HG03439 (cell line): ENCODE measurements around the gene SPATA32.
"Not testable (repeated sequence)": the region's sequence is repeated elsewhere in the genome, so short reads cannot be mapped to it uniquely, and the experiment has no call there.

Source experiments
- ATAC-seq: cut with Tn5 transposase; IDR thresholded peaks from one replicate; pipeline ENCODE4 v1.9.1; 2021; ENCODE audit warnings: mild to moderate bottlenecking, moderate library complexity; ENCODE audit not compliant: unreplicated experiment

The SPATA32 gene

GRCh38 chr17:45273551-45273957 is 11.7 kb upstream of the SPATA32 start:
- no peak for ATAC-seq

DNA sequence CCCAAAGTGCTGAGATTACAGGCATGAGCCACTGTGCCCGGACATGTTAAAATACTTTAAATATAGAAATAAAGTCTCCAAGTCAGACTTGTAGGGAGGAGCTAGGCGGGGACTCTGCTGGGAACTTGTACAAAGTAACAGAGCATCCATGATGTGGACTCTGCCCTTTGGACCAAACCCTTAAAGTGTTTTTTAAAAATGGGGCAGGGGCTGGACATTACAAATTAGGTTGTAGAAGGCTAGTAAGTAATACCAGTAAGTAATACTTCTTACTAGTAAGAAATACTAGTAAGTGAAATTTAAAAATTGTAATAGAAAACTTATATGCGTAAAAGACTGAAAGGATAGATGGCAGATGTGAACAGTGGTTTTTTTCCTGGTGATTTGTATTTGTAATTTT is 9.7 kb upstream of the SPATA32 start:
- no peak for ATAC-seq

GRCh38 chr17:45270828-45271418 is 9.0 kb upstream of the SPATA32 start:
- no peak for ATAC-seq

GRCh38 chr17:45269912-45270311 is 8.0 kb upstream of the SPATA32 start:
- ATAC-seq: no peak

- no peak for ATAC-seq
Measured at GRCh38 chr17:45267436-45268055, 5.7 kb upstream of the SPATA32 start.

GRCh38 chr17:45266372-45266926 is 4.6 kb upstream of the SPATA32 start:
- no peak for ATAC-seq

DNA sequence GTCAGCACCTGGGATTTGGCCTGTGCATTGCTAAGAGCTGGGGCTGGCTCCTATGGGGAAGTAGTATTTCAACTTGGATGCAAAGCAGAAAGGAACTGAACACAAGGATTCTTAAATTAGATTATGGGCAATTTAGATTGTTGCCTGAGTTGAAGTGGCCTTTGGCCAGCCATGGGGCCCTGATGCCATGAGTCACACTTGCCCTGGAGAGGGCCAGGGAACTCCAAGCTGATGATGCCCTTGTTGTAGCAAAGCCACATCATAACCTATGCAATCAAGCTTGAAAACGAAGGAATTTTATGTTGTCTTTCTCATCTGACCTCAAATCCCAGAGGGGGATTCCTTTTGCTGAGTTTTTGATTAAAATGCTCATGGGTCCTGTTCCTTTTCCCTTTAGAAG is 3.9 kb upstream of the SPATA32 start:
- ATAC-seq: no peak

- ATAC-seq: no peak
Measured at GRCh38 chr17:45264988-45265387, 3.1 kb upstream of the SPATA32 start.

DNA sequence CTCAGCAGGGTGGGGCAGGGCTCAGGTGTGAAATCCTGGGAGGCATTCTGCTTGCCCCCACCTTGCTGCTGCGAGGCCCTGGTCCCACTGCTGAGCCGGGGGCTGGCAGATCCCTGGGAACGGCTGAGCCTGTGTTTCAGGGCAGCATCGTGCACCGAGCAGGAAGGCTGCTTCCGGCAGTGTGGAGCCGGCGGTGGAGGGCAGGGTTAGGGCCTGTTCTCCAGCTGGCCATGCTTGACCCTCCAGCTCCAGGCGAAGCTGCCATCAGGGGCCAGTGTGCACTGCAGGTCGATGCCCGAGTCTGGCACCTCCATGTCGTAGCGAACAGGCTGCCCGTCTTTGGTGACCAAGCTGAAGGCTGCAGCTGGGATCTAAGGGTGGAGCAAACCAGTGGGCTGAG is 2.5 kb upstream of the SPATA32 start:
- ATAC-seq: no peak

GRCh38 chr17:45263477-45263860 is 1.6 kb upstream of the SPATA32 start:
- no peak for ATAC-seq

DNA sequence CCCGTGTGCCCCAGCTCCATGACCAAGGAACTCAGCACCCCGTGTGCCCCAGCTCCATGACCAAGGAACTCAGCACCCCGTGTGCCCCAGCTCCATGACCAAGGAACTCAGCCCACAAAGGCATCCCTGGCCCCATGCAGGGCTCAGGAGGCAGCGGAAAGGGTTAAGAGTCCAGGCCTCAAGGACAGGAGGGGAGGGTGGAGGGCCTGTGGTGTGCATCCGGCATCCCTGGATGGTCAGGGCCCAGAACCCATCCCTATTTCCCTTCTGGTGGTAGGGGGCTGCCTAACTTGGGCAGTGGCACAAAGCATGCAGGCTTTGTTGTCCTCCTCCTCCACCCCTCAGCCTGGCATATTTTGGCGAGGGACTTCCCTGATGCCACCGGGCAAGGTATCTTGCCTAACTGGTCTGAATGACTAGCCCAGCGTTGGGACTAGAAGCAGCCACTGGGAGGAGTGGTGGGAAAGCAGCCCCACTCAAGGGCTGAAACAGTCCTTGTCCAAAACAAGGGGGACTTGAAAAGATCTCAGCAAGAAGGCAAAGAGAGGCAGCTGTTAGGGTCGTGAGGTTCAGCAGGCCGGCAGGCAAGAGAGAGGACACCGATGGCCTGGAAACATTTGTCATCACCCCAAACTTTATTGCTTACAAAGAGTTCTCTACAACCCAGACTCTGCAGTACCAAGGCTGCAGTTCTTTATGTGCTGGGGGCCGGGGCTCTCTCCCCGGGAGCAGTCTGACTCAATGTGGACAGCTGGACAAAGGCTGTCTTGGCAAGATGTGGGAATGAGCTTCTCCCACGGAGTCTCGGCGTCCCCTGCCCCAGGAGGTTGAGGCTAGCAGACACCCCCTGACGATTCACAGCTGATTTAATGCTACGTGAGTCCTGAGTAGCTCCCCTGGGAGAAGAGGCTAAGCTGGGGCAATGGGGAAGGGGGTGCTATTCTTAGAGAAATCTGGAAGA is 902 bp upstream of the SPATA32 start:
- no peak for ATAC-seq

- ATAC-seq: no peak
Measured at GRCh38 chr17:45260204-45260783, 1.6 kb downstream of the SPATA32 start.

DNA sequence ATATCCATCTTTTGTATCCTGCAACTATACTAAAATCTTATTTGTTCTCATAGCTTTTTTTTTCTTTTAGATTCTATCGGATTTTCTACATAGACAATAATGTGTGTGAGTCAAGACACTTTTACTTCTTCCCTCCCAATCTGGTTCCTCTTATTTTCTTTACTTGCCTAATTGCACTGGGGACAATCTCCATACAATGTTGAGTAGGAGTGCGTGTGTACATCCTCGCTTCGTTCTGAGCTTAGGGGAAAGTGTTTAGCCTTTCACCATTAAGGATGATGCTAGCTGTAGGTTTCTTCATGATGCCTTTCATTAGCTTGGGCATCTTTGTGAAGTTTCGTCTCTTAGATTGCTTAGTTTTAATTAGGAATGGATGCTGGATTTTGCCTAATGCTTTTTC is 2.9 kb downstream of the SPATA32 start:
- ATAC-seq: no peak

DNA sequence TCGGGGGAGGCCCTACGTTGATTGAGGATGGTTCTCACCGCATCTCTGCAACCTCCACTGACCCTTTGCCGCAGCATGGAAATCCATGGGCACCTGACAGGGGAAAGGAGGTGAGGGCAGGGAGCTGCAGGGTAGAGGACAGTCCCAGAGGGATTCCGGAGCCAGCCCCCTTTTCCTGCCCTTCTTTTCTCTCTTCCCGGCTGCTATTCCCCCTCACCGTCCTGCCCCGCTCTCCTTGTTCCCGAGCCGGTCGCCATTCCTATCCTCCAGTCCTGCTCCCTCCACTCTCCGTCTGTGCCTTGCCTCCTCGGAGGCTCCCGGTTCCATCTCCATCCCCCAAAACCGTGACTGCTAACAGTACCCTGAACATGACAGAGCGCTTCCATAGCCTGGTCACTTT is 4.8 kb downstream of the SPATA32 start:
- ATAC-seq: no peak

DNA sequence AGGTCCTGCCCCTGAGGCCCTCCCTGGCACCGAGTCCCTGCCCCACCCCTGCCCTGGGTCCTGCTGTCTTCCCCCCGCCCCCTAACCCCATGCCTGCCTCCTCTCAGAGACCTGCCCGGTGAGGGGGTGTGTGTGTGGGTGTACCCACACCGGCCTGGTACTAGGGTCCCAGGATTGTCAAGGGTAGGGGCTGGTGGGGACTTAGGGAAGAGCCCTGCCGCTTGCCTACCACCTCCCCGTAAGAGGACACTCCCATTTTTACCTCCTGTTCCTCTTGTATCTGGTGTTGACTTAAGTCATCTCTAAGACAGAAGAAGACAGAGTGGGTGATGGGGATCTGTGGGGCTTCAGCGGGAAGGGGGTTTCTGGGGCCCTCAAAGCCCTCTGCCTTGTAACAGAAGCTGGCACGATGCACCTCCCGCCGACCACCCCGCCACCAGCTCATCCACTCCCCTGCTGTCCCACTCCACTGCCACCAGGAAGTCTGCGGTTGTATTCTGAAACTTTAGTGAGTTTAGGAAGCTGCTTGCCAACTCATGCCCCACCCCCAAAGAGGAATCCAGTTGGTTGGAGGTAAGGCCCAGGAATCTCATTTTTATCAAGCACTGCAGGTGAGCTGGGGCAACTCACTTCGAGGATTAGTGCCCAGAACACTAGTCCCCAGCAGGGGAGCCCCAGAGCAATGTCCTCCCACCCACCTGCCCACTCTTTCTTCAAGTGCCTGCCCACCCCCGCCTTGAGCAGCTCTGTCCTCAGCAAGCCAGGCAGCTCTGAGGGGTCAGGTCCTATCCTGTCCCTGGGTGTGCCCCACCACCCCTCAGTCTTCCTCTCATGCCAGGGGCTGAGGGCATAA is 5.6 kb downstream of the SPATA32 start:
- no peak for ATAC-seq

DNA sequence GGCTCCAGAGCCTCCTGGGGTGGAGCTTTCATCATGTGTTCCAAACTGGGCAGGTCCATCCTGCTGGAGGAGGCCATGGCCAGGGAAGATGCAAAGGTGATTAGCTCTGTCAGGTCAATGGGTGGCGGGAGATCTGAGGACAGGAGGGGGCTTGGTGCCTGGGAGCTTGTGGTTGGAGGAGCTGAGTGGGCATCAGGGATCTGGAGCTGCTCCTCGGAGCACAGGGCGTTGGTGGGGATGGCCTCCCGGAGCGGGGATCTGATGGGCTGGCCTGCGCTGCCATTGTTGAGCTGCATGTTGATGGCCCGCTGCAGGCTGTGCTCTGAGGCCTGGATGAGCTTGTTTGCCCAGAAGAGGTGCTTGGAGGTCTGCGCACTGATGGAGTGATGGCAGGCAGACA is 6.5 kb downstream of the SPATA32 start:
- no peak for ATAC-seq

- no peak for ATAC-seq
Measured at GRCh38 chr17:45253879-45254278, 8.0 kb downstream of the SPATA32 start.

DNA sequence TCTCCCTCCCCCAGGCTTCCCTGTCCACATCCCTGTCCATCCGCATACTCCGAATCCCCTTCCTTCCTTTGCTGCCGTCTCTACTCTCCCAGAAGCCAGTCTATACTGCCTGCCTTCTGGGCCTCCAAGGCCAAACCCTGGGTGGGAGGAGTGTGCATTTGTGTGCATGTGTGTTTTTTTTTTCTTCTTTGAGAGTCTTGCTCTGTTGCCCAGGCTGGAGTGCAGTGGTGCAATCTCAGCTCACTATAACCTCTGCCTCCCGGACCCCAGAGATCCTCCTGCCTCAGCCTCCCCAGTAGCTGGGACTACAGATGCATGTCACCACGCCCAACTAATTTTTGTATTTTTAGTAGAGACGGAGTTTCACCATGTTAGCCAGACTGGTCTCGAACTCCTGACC is 8.7 kb downstream of the SPATA32 start:
- not testable (repeated sequence) for ATAC-seq

GRCh38 chr17:45251931-45252330 is 10.0 kb downstream of the SPATA32 start:
- ATAC-seq: no peak
